SK-N-SH (cell line): Measurements from ENCODE around the gene ALB. TPM values are rescaled to one million over a fixed set of nuclear protein-coding genes. Genes with fewer than 3 reads are reported as not detected.

Experiments used
- CTCF ChIA-PET: fragments of 300-600, 350-600 bp; formaldehyde crosslinking; extraction: SDS; loops from one replicate; lab custom pipeline; 2021; lab: Yijun Ruan, JAX
- POLR2A ChIA-PET: fragments of 350-600 bp; sonication (Branson Sonifier 250); formaldehyde crosslinking; extraction: SDS; loops from one replicate; lab custom pipeline; 2020; ENCODE audit warnings: antibody characterized with exemption, inconsistent platforms; lab: Yijun Ruan, JAX
- DNase-seq: peaks from one replicate; pipeline ENCODE4 v3.0.0; 2012
- H2AFZ ChIP-seq: fragments of 200-600 bp; sonication (generic); 2 replicates; pipeline ENCODE4 v1.8.1; 2016; ENCODE audit warnings: antibody characterized with exemption, mild to moderate bottlenecking, low read depth
- H3F3A ChIP-seq: fragments of 200-600 bp; sonication (generic); replicated peaks from 2 replicates; pipeline ENCODE3; 2016; ENCODE audit warnings: antibody characterized with exemption, mild to moderate bottlenecking; ENCODE audit not compliant: insufficient read depth
- H3K27ac ChIP-seq, 2 experiments: fragments of 200-500 bp in 1 of 2; fragments of 200-600 bp in 1 of 2; sonication (Bioruptor generic) in 1 of 2; sonication (generic), shearing (Covaris generic) in 1 of 2; 2 replicates each; pipeline versions ENCODE4 v1.5.1 to v1.6.1; 2014 to 2016; ENCODE audit warnings: low read depth in 2 of 2, inconsistent platforms in 1 of 2, low read length in 1 of 2, mild to moderate bottlenecking in 1 of 2, mixed read lengths in 1 of 2
- H3K27me3 ChIP-seq: fragments of 200-600 bp; sonication (generic), shearing (Covaris generic); 2 replicates; pipeline ENCODE4 v1.6.1; 2016; ENCODE audit warnings: mixed run types; ENCODE audit not compliant: insufficient read depth
- H3K36me3 ChIP-seq, 2 experiments: fragments of 200-500 bp in 1 of 2; fragments of 200-600 bp in 1 of 2; sonication (Bioruptor generic) in 1 of 2; sonication (generic) in 1 of 2; replicated peaks in 1 of 2; 2 replicates each; pipeline versions ENCODE3 to v1.5.1; 2014 to 2016; ENCODE audit warnings: low read length in 1 of 2, mild to moderate bottlenecking in 1 of 2; ENCODE audit not compliant: insufficient read depth in 2 of 2, control insufficient read depth in 1 of 2
- H3K4me1 ChIP-seq, 2 experiments: fragments of 200-500 bp in 1 of 2; fragments of 200-600 bp in 1 of 2; sonication (Bioruptor generic) in 1 of 2; sonication (generic), shearing (Covaris generic) in 1 of 2; 2 replicates each; pipeline versions ENCODE4 v1.5.1 to v1.6.1; 2014 to 2016; ENCODE audit warnings: low read depth in 1 of 2, low read length in 1 of 2, mixed run types in 1 of 2; ENCODE audit not compliant: insufficient read depth in 2 of 2, control insufficient read depth in 1 of 2
- H3K4me2 ChIP-seq: fragments of 200-600 bp; sonication (generic), shearing (Covaris generic); 2 replicates; pipeline ENCODE4 v1.6.1; 2017; ENCODE audit warnings: mixed run types
- H3K4me3 ChIP-seq, 2 experiments: fragments of 200-500 bp in 1 of 2; fragments of 200-600 bp in 1 of 2; sonication (Bioruptor generic) in 1 of 2; sonication (generic), shearing (Covaris generic) in 1 of 2; 2 replicates each; pipeline versions ENCODE4 v1.5.1 to v1.8.1; 2014 to 2016; ENCODE audit warnings: low read depth in 2 of 2, inconsistent platforms in 1 of 2, low read length in 1 of 2, mild to moderate bottlenecking in 1 of 2, mixed read lengths in 1 of 2, moderate library complexity in 1 of 2
- H3K79me2 ChIP-seq: fragments of 200-600 bp; sonication (generic); 2 replicates; pipeline ENCODE4 v1.8.1; 2017; ENCODE audit warnings: mild to moderate bottlenecking; ENCODE audit not compliant: insufficient read depth
- H3K9ac ChIP-seq: fragments of 200-600 bp; sonication (generic); 2 replicates; pipeline ENCODE4 v1.6.1; 2017; ENCODE audit warnings: mixed run types
- H3K9me2 ChIP-seq: fragments of 200-600 bp; sonication (generic); 2 replicates; pipeline ENCODE4 v1.6.1; 2017; ENCODE audit warnings: mixed run types
- H3K9me3 ChIP-seq: fragments of 200-600 bp; sonication (generic); 2 replicates; pipeline ENCODE4 v1.6.1; 2017; ENCODE audit warnings: mixed run types, mild to moderate bottlenecking, moderate library complexity
- H4K20me1 ChIP-seq: fragments of 200-600 bp; sonication (generic); 2 replicates; pipeline ENCODE4 v1.6.1; 2017; ENCODE audit warnings: mild to moderate bottlenecking, mixed run types; ENCODE audit not compliant: insufficient read depth
- CTCF ChIP-seq: fragments of 200-600 bp; sonication (generic); IDR thresholded peaks from 2 replicates; pipeline ENCODE4 v1.6.1; 2017; ENCODE audit warnings: antibody characterized with exemption, mild to moderate bottlenecking, moderate library complexity
- ELF1 ChIP-seq: IDR thresholded peaks from 2 replicates; pipeline ENCODE4 v1.4.0; 2012
- EZH2phosphoT487 ChIP-seq: fragments of 200-600 bp; sonication (generic); IDR thresholded peaks from 2 replicates; pipeline ENCODE4 v1.6.1; 2017; ENCODE audit warnings: low read depth, mixed run types, mild to moderate bottlenecking, antibody characterized with exemption, moderate library complexity, borderline replicate concordance
- FOSL2 ChIP-seq: IDR thresholded peaks from 2 replicates; pipeline ENCODE4 v1.4.0; 2012; ENCODE audit warnings: low read depth, mild to moderate bottlenecking, moderate library complexity, borderline replicate concordance
- FOXJ3 ChIP-seq: sonication (generic); formaldehyde crosslinking; IDR thresholded peaks from 2 replicates; pipeline ENCODE4 v1.5.1; 2020; ENCODE audit warnings: mild to moderate bottlenecking, missing genetic modification reagents
- MAX ChIP-seq: IDR thresholded peaks from 2 replicates; pipeline ENCODE4 v1.4.0; 2012; ENCODE audit warnings: low read depth
- POLR2AphosphoS5 ChIP-seq: IDR thresholded peaks from 2 replicates; pipeline ENCODE4 v1.6.1; 2012; ENCODE audit warnings: low read depth, low read length
- RAD21 ChIP-seq: IDR thresholded peaks from 2 replicates; pipeline ENCODE4 v1.6.1; 2012; ENCODE audit warnings: mild to moderate bottlenecking, low read length
- REST ChIP-seq: IDR thresholded peaks from 2 replicates; pipeline ENCODE4 v1.6.1; 2012; ENCODE audit warnings: mild to moderate bottlenecking, low read depth, low read length, moderate library complexity
- RFX5 ChIP-seq: IDR thresholded peaks from 2 replicates; pipeline ENCODE4 v1.6.1; 2012; ENCODE audit warnings: mild to moderate bottlenecking, improper control_type of control experiment, low read length
- SMC3 ChIP-seq: IDR thresholded peaks from 2 replicates; pipeline ENCODE4 v1.6.1; 2012; ENCODE audit warnings: low read depth, low read length, improper control_type of control experiment
- TAF1 ChIP-seq: IDR thresholded peaks from 2 replicates; pipeline ENCODE4 v1.6.1; 2012; ENCODE audit warnings: low read depth, mild to moderate bottlenecking, low read length, moderate library complexity, borderline replicate concordance
- TEAD4 ChIP-seq: IDR thresholded peaks from 2 replicates; pipeline ENCODE4 v1.4.0; 2012; ENCODE audit warnings: mild to moderate bottlenecking, borderline replicate concordance; ENCODE audit not compliant: insufficient read depth
- USF1 ChIP-seq: IDR thresholded peaks from 2 replicates; pipeline ENCODE4 v1.4.0; 2012; ENCODE audit warnings: low read depth, borderline replicate concordance
- YY1 ChIP-seq: IDR thresholded peaks from 2 replicates; pipeline ENCODE4 v1.4.0; 2012; ENCODE audit warnings: low read depth, mild to moderate bottlenecking
- polyA plus RNA-seq, 3 experiments: library from polyadenylated mRNA; depleted of rRNA; stranded (reverse); fragments of >200 nt; gene quantifications; 2 replicates each; pipeline ENCODE4 v1.2.3, GENCODE V29; 2012

Gene ALB
- polyA plus RNA-seq, 1 of the 3 experiments (the other 2 are of a cell fraction), result not detected

- Histone ChIP-seq H3K4me1 (no peaks in the 10 kb centered on the region), H2AFZ (no peak overlapping the region), H3K79me2 (no peaks in the 10 kb centered on the region), H3K9me2 (no peaks in the 10 kb centered on the region), H3K27ac (no peak overlapping the region), H3F3A (no peaks in the 10 kb centered on the region), H3K4me2 (no peak overlapping the region), H3K9me3 (no peaks in the 10 kb centered on the region), H3K9ac (no peak overlapping the region), H4K20me1 (no peaks in the 10 kb centered on the region), H3K27me3 (no peaks in the 10 kb centered on the region; the same call in 1 of the 2 replicates), H3K4me3 (no peak overlapping the region), H3K36me3 (no peaks in the 10 kb centered on the region)
- TF ChIP-seq USF1 (no peak), TEAD4 (no peak), FOXJ3 (CRISPR knock-in tag) (no peak), RAD21 (no peak), TAF1 (no peak), POLR2AphosphoS5 (no peak), ELF1 (no peak), MAX (no peak), FOSL2 (no peak), YY1 (no peak), RFX5 (no peak), SMC3 (no peak), CTCF (no peak), REST (no peak), EZH2phosphoT487 (no peak)
- DNase-seq, result no peak
- POLR2A ChIA-PET, result no interaction called here
- CTCF ChIA-PET, result no interaction called here
These were observed 17.8 kb downstream of the ALB start for GRCh38 chr4:73421708-73422457.
